MV-4-11 (cell line): ENCODE results near the gene MEGF6.

Source experiments
- DNase-seq: peaks from one replicate; lab custom pipeline; 2025; lab: John Stamatoyannopoulos, UW

MEGF6 gene

DNA sequence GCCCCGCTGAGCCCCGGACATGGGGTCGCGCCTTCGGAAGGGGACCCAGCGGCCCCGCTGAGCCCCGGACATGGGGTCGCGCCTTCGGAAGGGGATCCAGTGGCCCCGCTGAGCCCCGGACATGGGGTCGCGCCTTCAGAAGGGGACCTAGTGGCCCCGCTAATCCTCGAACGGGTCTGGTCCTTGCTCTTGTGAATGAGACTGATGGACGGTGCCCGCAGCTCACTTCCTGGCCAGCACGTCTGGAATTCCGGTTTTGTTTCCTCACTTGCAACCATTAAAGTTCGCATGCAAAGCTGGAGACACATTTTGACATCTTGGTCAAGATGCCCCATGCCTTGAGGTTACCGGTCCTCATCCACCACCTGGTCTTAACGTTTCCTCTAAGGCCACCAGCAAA lies 33.0 kb upstream of the MEGF6 start:
- DNase-seq, result no peak

DNA sequence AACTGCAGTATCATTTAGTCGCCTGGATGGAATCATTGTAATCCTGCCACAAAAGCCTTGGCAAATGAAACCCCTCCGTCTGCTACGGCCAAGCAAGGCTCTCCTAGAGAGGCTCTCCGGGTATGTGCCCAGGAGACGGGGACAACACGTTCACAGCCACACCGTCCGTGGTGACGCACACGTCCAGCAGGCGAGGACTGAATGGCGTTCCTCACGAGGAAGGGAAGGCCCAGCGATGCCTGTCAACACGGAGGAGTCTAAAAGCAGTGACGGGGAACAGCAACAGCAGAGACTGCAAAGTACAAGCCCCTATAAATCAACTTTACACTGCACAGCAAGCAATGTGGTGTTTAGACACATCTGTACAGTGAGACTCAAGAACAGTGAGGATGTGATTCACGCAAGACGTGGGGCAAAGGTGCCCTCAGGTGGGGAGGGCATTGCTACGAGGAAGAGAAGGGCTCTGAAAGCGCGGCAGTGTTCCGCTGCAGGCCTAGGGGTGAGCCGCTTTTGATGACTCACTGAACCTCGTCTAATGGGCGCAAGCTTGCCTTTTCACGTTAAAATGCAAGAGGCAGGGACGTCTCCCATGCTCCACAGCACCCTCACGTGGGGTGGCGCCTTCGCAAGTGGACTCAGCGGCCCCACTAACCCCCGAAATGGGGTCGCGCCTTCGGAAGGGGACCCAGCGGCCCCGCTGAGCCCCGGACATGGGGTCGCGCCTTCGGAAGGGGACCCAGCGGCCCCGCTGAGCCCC lies 31.8 kb upstream of the MEGF6 start:
- DNase-seq, result no peak

DNA sequence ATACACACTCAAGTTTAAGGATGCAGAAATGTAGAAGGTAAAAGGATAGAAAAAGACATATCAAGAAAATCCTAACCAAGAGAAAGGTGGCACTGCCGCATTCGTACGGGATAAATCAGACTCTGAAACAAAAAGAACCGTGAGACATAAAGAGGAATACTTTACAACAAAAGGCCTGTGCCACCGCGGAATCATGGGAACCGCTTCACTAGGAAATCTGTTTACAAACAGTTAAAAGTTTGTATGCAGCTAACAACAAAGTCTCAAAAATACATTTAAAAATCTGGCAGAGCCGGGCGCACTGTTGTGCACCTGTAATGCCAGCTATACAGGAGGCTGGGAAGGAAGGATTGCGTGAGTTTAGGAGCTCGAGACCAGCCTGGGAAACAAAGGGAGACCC lies 30.5 kb upstream of the MEGF6 start:
- DNase-seq, result no peak

DNA sequence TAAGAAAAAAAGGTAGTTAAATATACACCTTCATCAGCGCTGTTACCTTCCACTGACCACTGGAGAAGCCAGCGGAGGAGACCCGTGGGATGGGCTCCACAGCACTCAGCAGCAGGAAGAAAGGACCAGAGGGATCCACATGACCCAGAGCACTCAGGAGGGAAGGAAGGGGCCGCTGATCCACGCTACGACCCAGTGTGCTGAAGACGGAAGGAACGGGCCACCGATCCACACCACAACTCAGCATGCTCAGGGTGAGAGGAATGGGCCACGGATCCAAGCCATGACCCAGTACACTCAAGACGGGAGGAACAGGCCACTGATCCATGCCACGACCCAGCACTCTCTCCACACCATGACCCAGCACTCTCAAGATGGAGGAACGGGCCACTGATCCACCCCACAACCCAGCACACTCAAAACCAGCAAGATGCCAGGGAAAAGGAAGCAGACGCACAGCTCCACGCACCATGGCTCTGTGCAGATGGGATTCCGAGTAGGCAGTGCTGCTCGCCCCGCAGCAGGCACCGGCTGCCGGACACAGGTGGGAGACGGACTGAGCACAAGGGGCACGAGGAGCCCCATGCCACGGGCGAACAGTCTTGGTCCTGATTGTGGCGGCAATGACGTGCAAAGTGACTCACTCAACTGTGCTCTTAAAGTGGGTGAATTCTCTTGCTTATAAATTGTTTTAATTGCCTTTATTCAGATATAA lies 29.9 kb upstream of the MEGF6 start:
- DNase-seq, result no peak

DNA sequence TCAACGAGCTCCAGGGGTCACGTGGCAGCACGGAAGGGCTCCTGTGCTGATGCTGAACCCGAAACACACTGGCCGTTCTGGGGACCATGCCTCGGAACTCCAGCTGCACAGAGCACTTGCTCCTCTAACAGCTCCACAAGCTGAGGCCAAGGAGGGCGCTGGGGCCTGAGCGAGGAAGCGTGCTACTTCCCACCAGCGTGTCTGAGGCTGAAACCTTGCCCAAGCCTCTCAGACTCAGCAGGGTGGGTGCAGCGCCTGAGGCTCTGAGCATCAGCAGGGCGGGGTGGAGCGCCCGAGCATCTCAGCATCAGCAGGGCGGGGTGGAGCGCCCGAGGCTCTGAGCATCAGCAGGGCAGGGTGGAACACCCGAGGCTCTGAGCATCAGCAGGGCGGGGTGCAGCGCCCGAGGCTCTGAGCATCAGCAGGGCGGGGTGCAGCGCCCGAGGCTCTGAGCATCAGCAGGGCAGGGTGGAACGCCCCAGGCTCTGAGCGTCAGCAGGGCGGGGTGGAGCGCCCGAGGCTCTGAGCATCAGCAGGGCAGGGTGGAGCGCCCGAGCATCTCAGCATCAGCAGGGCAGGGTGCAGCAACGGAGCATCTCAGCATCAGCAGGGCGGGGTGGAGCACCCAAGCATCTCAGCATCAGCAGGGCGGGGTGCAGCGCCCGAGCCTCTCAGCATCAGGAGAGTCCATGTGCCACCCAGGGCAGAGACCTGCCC lies 29.0 kb upstream of the MEGF6 start:
- DNase-seq, result no peak

DNA sequence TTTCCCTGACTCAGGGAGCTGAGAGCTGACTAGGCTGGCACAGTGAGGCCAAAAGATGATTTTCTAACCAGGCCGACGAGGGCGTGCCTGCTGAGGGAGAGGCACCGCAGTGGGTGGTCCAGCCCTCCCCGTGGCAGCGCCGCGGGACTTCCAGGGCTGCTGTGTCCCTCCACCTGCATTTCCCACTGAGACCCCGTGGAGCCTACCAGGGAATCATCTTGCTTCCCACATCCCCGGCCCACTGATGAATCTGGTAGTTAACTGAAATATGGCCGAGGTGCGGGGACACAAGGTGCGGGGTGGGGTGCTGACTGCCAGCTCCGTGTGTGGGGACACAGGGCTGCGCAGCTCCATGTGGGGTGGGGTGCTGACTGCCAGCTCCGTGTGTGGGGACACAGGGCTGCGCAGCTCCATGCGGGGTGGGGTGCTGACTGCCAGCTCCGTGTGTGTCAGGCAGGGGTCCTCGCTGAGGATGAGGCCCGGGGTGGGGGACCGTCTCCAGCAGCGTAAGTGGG lies 28.1 kb upstream of the MEGF6 start:
- DNase-seq, result no peak

DNA sequence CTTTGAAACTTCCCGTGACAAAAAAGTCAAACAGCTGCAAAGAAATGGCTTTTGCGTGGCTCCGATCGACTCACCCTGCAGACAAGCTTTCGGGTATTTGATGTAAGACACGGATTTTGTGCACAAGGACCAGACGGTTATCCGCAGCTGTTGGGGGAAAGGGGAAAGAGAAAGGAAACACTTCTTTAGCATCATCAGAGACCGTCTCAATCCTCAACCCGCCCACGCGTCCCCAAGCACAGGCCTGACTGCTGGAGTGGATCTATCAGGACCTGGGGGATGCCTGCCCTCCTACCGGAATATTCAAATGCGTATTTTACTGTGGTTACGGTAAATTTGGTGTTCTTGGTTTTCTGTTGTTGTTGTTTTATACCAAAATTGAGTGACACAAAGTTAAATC lies 27.4 kb upstream of the MEGF6 start:
- no peak for DNase-seq

DNA sequence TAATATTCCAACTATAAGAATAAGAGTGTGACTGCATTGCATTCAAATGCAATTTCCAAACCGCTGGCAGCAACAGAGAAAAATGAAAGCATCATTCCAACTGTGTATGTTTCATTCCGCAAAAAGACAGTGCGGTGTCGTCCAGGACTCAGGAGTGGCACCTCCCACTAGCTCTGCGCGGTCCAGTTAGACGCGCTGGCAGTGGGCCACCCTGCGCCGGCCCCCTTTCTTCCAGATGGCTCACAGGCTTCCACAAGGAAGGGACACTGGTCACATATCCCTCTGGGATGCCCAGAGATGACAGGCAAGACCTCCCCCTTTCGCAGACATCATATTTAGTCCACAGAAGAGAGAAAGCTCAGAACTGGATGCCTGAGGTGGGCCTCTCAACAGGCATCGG lies 26.7 kb upstream of the MEGF6 start:
- no peak for DNase-seq

DNA sequence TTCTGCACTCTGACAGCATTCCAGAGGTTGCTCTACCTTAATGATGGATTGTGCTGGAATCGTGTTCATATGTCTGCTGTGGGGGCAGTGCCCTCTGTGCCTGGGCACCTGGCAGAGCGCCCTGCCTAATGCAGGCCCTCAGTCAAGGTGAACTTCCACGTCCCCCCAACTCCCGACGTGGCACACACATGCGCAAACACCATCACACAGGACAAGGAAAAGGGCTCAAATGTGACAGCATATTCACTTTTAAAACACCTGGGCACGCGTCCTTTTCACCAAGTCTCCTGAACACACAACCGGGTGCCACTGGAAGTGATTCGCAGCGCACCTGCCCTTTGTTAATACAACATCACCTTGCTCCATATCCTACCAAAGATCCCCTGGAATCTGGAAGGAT lies 25.2 kb upstream of the MEGF6 start:
- no peak for DNase-seq

DNA sequence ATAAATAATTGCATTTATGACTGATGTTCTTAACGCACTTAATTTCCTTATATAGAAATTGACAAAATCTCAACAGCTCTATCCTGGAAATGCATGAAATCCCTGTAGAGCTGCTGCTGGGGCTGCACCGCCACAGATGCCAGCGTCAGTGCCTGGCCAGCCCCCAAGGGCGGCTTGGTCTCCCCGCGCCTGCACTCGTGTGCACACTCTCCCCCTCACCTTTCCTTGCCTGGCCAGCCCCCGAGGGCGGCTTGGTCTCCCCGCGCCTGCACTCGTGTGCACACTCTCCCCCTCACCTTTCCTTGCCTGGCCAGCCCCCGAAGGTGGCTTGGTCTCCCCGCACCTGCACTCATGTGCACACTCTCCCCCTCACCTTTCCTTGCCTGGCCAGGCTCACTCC lies 24.8 kb upstream of the MEGF6 start:
- DNase-seq, result no peak

DNA sequence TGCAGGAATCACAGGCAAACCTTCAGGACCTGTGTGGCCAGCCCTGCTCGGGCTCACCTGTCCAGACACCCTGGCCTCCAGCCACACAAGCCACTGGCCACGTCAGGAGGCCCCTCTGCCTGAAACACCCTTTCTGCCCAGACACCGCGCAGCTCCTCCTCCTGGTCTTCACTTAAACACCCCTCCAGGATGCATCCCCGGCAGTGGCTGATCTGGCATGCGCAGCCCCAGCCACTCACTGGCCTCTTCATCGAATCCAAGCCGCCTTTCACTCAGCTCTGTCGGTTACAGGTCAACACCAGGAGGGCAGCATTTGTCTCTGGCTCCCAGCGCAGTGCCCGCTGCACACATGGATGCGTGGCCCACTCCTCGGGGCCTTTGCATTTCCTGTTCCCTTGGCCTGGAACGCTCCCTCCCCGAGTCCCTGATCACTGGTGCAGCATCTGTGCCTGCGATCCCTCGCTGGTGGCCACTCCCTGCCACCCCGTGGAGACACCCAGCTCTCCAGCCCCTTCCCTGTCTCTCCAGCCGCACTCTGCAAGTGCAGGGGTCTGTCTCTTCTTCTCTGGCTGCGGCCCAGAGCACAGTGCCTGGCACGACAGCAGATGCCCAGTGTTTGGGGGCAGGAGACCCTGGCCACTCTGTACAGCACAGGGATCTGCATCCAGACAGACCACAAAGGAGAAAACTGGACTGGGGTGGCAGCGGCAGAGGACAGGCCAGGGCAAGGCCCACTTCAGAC lies 22.9 kb upstream of the MEGF6 start:
- DNase-seq, result no peak

DNA sequence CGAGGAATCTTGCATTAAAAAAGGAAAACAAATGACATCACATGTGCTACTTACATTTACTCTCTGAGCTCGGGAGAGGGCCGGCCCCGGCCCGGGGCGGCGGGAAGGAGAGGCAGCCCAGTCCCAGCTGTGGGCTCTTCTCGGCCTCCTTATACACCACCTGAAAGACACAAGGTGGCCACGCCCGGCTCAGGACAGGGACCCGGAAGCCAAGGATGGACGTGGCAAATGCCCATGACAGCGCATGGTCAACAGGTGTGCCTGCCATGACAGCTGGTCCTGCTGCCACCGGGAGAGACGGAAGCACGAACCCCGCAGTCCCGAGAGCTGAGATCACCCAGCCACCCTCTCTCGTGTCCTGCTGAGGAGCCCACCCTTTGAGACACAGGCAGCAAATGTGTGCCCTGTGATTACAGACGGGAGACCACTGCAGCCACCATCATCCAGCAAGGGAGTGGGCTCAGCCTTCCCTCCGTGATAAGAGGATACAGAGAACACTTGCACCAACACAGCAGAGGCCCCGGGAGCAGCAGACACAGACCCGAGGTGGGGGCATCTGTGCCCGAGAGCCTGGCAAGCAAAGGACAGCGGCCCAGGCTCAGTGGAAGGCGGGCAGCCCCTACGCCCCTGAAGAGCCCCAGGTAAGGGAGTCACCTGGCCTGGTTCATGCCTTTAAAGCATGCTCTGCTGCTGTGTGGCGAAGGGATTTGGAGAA lies 22.2 kb upstream of the MEGF6 start:
- DNase-seq, result no peak

DNA sequence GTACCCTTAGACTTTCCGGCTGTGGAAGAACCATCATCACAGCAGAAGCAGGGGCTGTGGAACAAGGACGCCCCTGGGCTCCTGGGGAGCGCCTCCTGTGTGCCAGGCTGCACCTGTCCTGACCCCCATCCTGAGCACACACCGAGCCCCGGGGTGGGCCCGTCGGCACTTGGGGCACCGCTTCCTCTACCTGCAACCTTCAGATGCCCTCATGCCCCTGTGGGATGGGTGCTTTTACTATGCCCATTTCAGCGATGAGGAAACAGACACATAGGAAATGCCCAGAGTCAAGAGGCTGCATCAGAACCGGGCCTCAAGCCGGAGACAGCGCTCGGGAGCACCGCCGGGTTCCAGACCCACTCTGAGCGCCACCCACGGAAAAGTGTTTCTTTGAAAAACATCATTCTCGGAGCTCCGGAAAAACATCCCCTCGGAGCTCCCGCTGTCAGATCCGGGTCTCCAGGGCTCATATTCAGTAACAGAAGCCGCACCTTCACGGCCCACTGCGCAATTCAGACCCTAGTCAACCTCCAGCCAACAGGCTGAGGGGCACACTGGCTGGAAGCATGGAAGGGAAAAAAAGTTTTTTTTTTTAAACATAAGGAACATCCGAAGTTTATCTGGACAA lies 21.5 kb upstream of the MEGF6 start:
- no peak for DNase-seq

DNA sequence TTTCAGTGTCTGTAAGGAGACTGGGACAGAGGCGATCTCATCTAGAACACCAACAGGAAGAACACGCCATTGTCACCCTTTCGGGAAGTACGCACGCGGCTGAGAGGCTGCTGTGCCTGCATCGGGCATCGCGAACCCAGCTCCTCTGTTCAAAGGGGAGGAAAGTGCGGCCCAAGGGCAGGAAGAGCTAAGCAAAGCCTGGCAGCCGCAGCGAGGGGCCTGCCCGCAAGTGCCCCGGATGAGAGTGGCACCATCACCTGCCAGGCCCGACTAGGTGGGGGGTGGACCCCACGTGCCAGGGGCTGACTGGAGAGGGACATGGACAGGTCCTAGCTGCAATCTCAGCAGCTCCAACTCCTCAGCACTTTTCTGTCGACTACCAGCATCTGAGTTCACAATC lies 21.0 kb upstream of the MEGF6 start:
- DNase-seq, result no peak

DNA sequence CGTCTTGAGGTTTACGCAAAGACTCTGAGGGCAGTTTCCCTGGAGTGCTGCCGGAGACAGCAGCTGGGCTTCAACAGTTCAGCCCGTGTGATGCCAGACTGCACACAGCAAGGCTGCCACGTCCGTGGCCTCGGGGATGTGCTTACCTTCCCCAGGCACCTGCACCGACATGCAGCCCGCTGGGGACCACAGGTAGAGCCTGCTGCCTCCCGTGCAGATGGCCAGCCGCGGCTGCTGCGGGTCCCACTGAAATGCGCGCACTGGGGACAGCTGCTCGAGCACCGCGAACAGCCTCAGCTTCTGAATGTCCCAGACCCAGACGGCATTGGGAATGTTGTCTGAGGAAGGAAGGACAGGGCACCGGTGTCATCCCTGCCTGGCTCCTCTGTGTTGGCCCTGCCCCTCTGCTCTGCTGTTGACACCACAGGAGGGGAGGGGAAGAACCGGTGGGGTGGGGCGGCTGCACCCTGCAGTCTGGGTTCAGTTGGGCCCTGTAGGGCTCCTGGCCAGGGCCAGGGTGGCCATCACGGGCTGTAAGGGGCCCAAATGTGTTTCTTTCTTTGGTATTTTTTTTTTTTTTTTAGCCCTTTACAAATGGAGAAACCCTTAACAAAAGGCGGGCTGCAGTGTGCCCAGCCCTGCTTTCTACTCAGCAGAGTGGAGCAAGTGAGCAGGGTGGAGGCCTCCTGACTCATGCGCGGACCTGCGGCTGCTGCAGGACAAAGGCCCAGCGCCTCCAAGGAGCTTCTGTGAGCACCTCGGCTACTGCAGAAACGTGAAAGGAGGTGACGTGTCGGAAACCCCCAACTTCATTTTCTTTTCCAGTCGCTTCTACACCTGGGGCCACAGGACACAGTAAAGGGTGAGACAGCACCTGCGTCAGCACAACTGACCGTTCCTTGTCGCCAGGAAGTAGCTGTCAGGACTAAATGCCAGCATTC lies 20.3 kb upstream of the MEGF6 start:
- no peak for DNase-seq

DNA sequence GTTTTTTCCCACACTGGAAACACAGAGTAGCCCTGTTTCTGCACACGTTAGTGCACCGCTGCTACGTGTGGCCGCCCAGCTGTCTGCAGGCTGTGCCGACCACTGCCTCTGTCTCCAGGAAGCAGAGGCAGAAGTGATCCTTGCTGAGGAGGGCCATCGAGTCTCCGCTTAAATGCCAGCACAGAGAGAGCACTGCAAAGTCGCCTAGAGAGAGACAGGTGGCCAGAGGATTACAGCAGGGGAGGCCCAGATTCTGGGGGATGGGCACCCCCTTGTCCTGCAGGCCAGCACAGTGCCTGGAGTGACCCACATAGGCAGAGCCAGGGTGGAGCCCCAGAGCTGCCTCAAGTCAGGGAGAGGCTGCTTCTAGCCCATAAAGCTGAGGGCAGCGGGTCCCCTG lies 19.6 kb upstream of the MEGF6 start:
- DNase-seq, result no peak

DNA sequence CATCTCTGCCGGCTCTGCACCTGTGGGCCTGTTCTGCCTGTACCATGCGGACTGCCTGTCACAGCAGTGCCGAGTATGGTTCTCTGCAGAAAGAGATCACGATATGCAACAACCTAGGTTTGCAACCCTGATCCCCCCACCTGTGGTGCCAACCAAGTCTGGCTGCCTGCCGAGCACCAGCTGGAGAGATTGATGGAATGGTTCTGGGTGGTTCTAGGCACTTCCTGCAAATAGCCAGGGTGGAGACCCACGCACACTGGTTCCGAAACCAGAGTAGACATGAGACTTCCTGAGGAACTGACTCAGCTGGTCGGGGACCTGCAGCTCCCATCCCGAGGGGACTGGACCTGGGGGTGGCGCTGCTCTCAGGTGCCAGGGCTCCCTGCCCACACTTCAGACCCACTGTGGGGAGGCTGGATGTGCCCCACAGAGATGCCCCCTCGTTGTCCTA lies 18.9 kb upstream of the MEGF6 start:
- DNase-seq, result no peak

DNA sequence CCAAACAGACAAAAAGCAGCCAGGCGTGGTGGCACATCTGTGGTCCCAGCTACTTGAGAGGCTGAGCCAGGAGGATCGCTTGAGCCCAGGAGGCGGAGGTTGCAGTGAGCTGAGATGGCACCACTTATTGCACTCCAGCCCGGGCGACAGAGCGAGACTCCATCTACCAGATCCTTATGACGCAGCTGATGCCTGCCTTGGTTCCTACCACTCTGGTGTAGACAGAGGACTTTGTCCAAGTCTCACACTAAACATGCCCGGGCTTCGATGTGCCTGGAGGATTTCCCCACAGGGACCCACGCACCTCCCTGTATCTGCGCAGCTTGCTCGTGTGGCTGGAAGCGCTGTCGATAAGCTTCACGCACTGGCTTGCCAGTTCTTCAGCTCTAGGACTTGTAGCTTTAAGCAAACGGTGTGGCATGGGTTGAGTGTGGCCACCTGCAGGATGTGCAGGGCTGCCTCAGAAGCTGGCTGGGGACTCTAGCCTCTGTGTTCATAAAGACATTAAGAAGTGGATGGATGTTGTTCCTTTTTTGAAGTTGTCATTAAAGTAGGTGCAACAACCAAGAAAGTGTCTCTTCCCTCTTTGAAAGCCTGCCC lies 18.4 kb upstream of the MEGF6 start:
- DNase-seq, result no peak

DNA sequence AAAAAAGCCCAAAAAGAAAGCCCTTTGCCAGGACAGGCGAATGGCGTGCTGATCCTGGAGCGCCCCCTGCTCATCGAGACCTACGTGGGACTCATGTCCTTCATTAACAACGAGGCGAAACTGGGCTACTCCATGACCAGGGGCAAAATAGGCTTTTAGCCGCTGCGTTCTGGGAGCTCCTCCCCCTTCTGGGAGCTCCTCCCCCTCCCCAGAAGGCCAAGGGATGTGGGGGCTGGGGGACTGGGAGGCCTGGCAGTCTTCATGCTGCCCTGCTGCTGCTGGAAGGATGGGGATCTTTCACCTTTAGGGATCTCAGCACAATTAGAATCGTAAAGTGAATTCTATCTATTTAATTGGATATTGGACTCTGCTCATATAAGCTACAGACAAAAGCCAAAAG lies 17.1 kb upstream of the MEGF6 start:
- DNase-seq, result no peak
